ENCODE results near the gene SRXN1.

GRCh38 chr20:666877-667276 lies 13.9 kb upstream of the SRXN1 start:
- no peak for TF ChIP-seq POLR2AphosphoS5 (IDR thresholded peaks at IDR 0.05; ENCODE audit: low read depth, low read length)
- TF ChIP-seq TAF1 (IDR thresholded peaks at IDR 0.05; ENCODE audit: borderline replicate concordance, insufficient read depth, low read length), result no peak
- TF ChIP-seq REST (IDR thresholded peaks at IDR 0.05; ENCODE audit: insufficient read depth in 1 of 2, low read depth in 2 of 2, low read length in 2 of 2), result no peak
- no peak for TF ChIP-seq SIN3A (IDR thresholded peaks at IDR 0.05; ENCODE audit: borderline replicate concordance, insufficient read depth, low read length)
